Stimulated activated CD8-positive, alpha-beta memory T cell treated with anti-CD3 and anti-CD28 coated beads, Interleukin-7, amount 100 ng/mL, for 4 hours (primary cell): Measurements from ENCODE around the gene BMS1.
"Not testable (repeated sequence)": the region's sequence is repeated elsewhere in the genome, so short reads cannot be mapped to it uniquely, and the experiment has no call there.

Experiments used
- DNase-seq, 2 donors: peaks; one replicate each; pipeline ENCODE4 v3.0.0-alpha.2; 2020; ENCODE audit warnings: low read depth in 2 of 2

Gene BMS1

DNA sequence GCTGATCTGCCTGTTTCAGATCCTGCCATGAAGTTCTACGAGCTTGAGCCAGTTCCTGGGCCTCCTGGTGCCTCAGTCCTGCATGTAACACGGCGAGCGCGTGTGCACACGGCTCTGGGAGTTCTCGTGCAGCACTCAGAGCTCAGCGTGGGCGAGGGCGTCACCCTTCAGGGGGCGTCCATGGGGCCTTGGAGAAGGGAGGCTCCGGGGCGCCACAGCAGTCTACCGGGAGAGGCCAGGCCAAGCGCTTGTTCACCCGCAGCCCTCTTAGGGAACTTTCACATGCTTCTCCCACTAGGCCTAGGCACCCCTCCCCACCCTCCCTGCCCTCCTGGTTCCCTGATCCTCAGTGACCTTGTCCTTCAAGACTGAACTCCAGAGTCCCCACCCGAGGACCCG, 83.1 kb downstream of the BMS1 start:
- no peak for DNase-seq

DNA sequence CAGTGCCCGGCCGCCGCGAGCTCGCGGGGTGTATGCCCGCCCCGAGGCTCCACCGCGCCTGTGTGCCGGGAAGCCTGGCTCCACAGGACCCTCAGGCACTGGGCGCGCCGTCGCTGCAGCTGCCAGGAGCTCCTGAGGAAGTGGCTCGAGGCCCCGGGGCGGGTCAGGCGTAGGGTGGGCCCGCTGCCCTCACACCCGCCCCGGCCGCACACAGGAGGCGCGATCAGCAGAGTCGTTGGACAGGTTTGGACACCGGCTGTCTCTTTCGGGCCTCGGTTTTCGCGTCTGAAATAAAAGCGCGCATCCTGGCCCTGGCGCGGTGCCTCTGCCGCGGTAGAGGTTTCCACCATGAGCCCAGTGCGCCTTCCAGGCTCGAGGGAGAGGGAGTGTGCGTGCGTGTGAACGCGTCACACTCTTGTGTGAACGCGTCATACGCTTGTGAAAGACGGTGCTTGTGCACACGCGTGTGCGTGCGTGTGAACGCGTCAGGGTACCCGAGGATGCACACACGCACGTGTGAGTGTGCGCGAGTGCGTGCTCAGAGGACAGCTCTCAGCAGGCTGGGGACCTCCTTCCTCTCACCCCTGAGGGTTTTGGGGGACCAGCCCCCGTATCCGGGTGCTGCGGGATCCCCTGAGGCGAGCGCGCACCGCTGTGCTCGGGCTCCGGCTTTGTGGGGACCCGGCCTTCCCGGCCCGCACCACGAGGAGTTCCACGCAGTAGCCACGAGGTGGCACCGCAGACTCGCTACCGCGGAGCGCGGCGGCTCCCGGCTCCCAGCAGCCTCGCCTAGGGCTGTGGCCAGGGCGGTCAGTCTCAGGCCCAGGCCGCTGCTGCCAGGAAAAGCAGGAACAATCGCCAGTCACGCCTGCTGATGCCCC, 83.8 kb downstream of the BMS1 start:
- peak in 1 of 2 donors; percentile 23 for DNase-seq

GRCh38 chr10:42867571-42867970, 85.0 kb downstream of the BMS1 start:
- DNase-seq, result no peak

- DNase-seq, result no peak
Measured at GRCh38 chr10:42868530-42868929, 85.9 kb downstream of the BMS1 start.

DNA sequence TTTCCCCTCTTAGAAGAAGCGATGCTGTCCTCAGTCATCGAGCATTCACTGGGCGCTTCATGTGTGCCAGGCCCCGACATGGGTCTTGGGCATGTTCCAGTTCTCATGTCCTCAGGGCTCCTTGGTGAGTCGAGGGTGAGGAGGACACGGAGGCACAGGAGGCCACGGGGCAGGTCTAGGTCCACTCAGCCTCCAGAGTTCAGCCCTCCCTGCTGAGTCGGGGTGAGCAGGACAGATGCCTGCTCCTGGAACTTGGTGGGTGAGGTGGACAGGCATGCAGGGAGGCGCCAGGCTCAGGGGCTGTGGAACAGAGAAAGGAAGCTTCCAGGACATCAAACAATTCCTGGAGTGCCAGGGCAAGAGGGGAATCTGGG, 87.4 kb downstream of the BMS1 start:
- DNase-seq, result no peak

GRCh38 chr10:42871138-42871641, 88.6 kb downstream of the BMS1 start:
- DNase-seq, result not testable (repeated sequence)

DNA sequence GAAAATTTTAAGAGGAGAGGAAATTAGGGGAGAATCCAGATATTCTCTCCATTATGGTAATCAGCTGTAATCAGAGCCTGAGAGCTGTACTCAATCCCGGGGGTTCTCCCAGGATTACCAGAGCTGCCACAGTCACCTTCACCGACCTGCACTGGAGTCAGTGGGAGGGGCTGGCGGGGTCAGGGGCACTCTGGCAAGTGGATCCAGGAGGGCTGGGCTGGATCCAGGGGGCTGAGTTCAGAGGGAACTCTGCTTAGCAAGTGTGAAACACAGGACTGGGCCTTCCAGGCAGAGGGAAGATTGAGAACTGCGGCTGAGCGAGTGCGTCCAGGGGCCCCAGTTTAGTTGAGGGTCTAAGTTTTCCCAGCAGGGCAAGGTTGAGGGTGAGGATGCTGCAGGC, 89.2 kb downstream of the BMS1 start:
- no peak for DNase-seq

DNA sequence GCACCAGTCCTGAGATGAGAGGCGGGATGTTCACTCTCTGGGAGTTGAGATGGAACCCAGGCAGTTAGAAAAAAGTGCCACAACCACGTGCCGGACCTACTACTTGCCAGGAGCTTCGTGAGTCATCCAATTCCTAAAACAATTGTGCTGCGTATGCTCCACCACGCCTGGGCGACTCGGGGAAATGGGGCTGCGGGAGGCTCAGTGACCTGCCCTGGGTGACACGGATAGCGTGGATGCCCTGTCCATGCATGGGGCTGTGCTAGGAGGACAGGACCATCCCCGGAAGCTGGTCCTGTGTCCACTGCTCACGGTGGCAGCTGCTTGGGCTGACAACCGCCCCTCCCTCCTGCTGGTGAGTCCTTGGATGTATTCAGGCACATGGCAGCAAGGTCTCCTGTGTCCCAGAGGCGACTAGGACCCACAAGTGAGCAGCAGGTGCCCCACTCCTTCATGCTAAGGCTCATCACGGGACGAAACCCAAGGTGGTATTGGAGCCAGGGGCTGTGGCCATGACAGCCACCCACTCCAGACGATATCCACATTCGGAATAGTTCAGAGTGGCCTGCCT, 90.4 kb downstream of the BMS1 start:
- DNase-seq, result no peak

GRCh38 chr10:42874713-42875387, 92.3 kb downstream of the BMS1 start:
- DNase-seq, result no peak

DNA sequence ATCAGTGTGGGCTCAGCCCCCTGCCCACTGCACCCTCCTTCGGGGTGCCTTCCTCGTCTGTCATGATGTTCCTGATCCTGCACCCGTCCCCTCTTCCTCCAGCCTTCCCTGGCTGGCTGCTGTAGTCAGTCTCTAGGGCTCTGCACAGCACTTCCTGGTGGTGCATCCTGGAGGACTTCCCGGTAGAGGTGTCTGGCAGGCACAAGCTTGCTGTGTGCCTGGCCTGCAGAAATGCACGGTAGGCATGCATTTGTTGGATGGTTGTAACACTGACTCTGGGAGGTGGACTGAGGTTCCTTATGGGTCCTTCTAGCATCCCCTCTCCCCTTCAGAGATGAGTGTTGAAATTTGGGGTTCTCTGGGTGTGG, 92.8 kb downstream of the BMS1 start:
- DNase-seq, result no peak

GRCh38 chr10:42875798-42876341, 93.3 kb downstream of the BMS1 start:
- DNase-seq, result no peak

DNA sequence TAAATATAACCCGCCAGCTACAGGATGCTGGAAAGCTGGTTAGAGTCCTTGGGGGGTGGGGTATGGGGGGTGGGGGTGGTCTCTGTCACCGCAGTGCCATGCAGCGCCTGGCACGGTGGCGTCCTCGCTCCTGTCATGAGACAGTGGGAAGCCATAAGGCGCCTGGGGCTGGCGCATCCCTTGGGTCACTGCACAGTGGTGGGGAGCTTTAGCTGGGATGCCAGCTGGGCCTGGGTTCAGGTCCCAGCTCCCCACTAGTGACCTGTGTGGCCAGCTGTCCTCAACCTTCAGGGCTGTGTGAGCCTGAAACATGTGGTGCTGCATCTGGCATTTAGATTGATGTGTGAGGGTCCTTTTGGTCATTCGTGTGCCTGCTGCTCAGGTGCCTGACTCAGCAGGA, 93.9 kb downstream of the BMS1 start:
- DNase-seq, result no peak

GRCh38 chr10:42876945-42877344, 94.3 kb downstream of the BMS1 start:
- DNase-seq, result no peak

DNA sequence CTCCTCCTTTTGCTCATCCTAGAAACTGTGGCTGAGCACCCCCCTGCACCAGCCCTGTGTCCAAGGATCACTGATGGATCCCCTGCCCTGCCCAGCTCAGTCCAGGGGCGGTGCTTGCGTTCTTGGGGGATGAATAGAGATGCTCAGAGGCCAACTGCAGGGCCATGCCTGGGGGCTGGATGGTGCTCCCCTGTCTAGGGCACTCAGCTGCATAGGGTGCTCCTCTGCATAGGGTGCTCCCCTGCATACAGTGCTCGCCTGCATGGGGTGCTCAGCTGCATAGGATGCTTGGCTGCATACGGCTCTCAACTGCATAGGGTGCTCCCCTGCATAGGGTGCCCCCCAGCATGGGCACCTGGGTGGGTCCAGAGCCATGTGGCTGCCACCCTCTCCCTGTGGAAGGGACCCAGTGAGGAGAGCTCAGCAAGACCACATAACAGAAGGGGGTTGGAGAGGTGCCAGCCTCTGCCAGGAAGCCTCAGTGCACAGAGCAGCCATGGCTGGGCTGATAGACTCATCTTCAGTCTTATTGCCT, 95.0 kb downstream of the BMS1 start:
- no peak for DNase-seq

DNA sequence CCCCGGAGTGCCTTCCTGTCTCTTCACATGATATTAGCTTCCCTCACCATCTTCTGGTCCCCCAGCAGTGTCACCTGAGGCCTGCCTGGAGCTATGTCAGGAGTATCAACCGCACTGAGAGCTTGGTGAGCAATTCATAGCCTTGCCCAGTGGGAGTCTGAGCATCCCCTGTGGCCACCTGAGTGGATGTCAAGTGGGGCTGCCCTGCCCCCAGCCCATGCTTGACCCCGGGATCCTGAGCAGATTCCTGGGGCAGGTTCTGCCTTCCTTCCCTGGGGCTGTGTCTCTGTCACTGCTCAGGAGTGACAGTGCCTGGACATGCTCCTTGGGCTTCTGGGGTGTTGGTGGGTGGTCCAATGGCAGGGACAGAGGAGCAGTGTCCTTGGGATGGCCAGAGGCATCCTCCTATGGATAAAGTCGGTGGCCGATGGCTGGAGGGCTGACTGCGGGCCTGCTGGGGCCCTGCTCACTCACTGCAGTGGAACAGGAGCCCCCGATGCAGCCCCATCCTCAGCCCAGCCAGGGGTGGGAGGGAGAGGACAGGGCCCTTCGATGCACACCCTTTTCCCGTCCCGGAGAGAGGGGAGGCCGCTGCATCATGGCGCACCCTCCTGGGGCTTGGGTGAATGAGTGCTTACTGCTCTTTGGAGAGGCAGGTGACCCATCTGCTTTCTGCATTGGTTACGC, 95.7 kb downstream of the BMS1 start:
- no peak for DNase-seq

DNA sequence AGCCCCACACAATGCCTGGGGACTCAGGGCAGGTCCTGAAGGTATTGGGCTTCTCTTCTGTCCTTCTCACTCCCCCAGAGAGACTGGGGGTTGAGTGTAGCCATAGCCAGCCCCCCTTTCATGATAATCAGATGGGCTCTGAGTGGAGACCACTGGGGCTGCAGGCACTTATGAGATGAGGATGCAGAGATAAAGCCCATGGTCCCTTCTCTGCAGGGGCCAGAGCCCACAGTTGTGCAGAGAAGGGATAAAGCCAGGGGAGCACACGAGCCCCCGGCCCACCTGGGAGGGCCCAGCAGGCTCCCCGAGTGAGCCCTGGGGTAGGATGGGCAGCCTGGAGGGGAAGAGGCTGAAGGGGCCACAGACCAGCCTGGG, 96.2 kb downstream of the BMS1 start:
- no peak for DNase-seq

GRCh38 chr10:42879380-42880254, 97.0 kb downstream of the BMS1 start:
- no peak for DNase-seq

DNA sequence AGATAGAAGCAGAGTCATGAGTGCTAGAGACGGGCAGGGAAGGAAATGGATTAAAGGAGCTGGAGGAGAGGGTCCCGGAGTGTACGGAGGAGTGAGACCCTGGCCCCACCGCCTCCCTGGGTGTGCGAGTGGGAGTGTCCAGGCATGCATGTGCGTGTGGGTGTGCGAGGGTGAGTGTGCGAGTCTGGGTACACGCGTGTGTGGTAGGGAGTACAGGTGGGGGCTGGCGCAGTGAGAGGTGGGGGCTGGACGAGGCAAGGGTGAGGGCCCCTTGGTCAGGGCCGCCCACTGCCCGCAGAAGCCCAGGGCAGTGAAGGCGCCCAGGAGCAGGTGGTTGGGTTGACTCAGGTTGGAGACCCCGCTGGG, 97.6 kb downstream of the BMS1 start:
- no peak for DNase-seq

- DNase-seq, result no peak
Measured at GRCh38 chr10:42882597-42882996, 100.0 kb downstream of the BMS1 start.
